ENCODE measurements around the gene ARG2. TPM values are rescaled to one million over a fixed set of nuclear protein-coding genes. Genes with fewer than 3 reads are reported as not detected.

ARG2 gene
- total RNA-seq, 1 donor from 2014 or later = 25.9 TPM

DNA sequence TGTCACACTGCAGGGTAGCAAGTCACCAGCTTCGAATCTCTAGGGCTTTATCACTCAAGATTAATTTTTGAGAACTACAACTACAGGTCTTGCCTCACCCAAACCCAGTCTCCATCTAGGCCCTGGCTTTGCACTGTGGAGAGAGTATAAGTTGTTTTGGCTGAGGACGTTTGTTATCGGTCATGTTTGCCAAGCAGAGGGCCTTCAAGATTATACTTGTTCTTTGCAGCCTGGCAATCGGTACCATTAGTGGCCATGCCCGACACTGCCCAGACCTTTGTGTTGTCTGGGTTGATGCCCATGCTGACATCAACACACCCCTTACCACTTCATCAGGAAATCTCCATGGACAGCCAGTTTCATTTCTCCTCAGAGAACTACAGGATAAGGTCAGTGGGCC, 25.7 kb downstream of the ARG2 start:
- no peak overlapping the region for H3K4me3 ChIP-seq (ENCODE audit: low read depth, low read length)
- TF ChIP-seq, protein P1, sequence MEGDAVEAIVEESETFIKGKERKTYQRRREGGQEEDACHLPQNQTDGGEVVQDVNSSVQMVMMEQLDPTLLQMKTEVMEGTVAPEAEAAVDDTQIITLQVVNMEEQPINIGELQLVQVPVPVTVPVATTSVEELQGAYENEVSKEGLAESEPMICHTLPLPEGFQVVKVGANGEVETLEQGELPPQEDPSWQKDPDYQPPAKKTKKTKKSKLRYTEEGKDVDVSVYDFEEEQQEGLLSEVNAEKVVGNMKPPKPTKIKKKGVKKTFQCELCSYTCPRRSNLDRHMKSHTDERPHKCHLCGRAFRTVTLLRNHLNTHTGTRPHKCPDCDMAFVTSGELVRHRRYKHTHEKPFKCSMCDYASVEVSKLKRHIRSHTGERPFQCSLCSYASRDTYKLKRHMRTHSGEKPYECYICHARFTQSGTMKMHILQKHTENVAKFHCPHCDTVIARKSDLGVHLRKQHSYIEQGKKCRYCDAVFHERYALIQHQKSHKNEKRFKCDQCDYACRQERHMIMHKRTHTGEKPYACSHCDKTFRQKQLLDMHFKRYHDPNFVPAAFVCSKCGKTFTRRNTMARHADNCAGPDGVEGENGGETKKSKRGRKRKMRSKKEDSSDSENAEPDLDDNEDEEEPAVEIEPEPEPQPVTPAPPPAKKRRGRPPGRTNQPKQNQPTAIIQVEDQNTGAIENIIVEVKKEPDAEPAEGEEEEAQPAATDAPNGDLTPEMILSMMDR (conservative IDR thresholded peaks at IDR 0.05; ENCODE audit: low read depth, low read length) = no peak
- no peak for DNase-seq (ENCODE audit: low read depth)

DNA sequence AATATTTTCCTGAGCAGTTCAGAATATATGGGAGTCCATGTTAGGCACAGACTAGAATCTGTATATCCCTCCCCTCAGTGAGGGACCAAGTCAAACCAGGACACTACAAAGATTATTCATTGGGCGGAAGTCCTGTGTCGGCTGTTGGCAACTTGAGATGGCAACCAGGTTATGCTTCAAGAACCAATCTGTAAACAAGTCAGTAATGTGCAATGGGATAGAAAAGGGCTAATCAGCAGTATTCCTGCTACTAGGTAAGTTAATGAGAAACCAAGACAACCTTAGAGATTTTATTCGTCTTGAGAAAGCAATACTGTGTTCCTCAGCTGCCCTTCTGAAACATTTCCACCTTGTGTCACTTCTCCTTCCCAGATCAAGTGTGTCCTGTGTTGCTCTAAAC, 26.4 kb downstream of the ARG2 start:
- H3K4me3 ChIP-seq (ENCODE audit: low read depth, low read length) = no peak overlapping the region
- peak; percentile 94 for DNase-seq (ENCODE audit: low read depth)
- TF ChIP-seq, protein P1 (conservative IDR thresholded peaks at IDR 0.05; ENCODE audit: low read depth, low read length) = no peak

DNA sequence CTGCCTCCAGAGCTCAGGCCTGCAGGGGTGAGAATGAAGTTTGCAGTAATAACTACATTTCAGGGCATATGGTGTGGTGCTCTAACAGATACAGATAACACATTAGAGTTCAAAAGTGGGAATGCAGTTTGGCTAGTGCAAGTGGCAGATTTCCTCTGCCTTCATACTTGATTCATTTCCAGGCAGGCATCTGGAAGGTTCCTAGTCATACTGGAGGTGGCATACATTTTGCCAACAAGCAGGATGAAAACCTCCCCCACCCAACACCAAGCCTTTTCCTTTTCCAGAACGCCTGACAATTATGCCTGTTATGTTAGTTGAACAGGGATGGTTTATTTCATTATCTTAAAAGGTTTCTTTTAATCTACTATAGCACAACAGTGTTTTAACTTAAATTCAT, 30.4 kb downstream of the ARG2 start:
- TF ChIP-seq, protein P1 (conservative IDR thresholded peaks at IDR 0.05; ENCODE audit: low read depth, low read length) = no peak

DNA sequence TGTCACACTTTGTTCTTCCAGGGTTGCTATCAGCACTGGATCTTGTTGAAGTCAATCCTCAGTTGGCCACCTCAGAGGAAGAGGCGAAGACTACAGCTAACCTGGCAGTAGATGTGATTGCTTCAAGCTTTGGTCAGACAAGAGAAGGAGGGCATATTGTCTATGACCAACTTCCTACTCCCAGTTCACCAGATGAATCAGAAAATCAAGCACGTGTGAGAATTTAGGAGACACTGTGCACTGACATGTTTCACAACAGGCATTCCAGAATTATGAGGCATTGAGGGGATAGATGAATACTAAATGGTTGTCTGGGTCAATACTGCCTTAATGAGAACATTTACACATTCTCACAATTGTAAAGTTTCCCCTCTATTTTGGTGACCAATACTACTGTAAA, 31.0 kb downstream of the ARG2 start:
- TF ChIP-seq, protein P1 (conservative IDR thresholded peaks at IDR 0.05; ENCODE audit: low read depth, low read length) = no peak

More for the DNA sequence above, 30.4 kb downstream of the ARG2 start:
- H3K4me3 ChIP-seq (ENCODE audit: low read depth, low read length) = no peak overlapping the region
- DNase-seq (ENCODE audit: low read depth) = no peak

DNA sequence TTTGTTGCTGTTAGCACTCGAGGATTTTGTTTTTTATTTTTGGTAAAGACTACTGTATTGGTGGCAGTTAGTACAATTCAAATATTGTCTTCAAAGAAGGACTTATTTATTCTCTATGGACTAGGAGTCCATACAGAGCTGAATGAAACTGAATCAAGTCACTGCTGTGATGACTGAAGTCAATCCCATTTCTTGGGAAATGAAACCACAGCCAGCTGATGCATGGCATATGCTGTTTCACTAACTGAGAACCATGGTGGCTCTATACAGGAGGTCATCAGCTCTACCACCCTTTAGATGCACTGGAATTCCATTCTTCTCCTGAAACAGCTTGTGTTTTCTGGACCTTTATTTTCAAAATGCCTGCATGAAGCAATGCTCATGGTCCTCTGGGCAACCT, 32.5 kb downstream of the ARG2 start:
- no peak overlapping the region for H3K4me3 ChIP-seq (ENCODE audit: low read depth, low read length)
- TF ChIP-seq, protein P1 (conservative IDR thresholded peaks at IDR 0.05; ENCODE audit: low read depth, low read length) = no peak
- no peak for DNase-seq (ENCODE audit: low read depth)

More for the DNA sequence above, 31.0 kb downstream of the ARG2 start:
- H3K4me3 ChIP-seq (ENCODE audit: low read depth, low read length) = no peak overlapping the region
- peak; percentile 61 for DNase-seq (ENCODE audit: low read depth)

DNA sequence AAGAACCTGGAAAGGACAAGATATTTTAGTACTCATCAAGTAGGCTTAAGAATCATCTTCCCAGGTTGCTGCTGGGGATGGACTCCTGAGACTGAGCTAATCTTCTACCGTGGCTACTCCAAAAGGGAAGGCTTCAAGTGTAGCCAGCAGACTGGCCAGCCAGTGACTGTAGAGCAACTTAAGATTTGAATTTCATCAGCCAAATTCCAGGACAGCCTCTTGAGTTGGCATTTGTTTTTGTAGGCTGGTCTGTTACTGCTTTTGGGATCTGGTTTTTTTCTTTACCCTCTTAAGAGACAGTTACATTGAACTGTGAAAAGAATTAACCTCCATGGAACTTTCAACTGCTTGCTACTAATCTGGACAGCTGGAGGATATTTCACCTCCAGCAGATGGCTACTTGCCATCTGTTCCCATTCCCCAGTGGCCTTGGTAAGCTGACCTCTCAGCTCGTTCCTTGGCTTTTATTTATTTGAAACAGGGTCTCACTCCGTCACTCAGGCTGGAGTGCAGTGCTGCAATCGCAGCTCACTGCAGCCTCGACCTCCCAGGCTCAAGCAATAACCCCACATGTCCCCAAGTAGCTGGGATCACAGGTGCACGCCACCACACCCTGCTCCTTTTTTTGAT, 34.0 kb downstream of the ARG2 start:
- no peak for DNase-seq (ENCODE audit: low read depth)
- TF ChIP-seq, protein P1 (conservative IDR thresholded peaks at IDR 0.05; ENCODE audit: low read depth, low read length) = no peak
- no peak overlapping the region for H3K4me3 ChIP-seq (ENCODE audit: low read depth, low read length)

DNA sequence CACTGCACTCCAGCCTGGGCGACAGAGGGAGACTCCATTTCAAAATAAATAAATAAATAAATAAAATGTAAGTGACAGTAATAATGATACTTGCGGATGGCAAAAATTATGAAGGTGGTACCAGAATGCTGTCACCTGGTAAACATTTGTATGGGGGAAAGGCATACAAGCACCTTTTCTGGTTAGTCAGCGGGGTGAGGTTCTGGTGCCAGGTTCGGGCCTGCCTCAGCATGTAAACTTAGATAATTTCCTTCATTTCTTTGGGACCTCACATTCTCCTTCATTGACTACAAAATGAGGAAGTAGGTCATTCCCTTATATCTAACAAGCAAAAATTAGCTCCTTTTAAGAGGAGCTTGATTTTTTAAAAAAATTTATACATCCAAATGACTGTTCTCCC, 43.9 kb downstream of the ARG2 start:
- DNase-seq (ENCODE audit: low read depth) = no peak
- TF ChIP-seq, protein P1 (conservative IDR thresholded peaks at IDR 0.05; ENCODE audit: low read depth, low read length) = no peak
- H3K4me3 ChIP-seq (ENCODE audit: low read depth, low read length) = no peak overlapping the region
